Glutamatergic neuron (in vitro differentiated cells): ENCODE measurements around the gene MSLN. TPM values are rescaled to one million over a fixed set of nuclear protein-coding genes. Genes with fewer than 3 reads are reported as not detected.

Experiments
- DNase-seq: peaks from one replicate; pipeline ENCODE4 v3.0.0; 2022
- H3K27ac Mint-ChIP-seq: one replicate; pipeline ENCODE4 v1.8.0; 2020; ENCODE audit warnings: mild to moderate bottlenecking, mixed read lengths, inconsistent platforms; ENCODE audit not compliant: unreplicated experiment
- H3K27me3 Mint-ChIP-seq: one replicate; pipeline ENCODE4 v1.8.0; 2020; ENCODE audit warnings: mild to moderate bottlenecking, moderate library complexity, mixed read lengths, inconsistent platforms; ENCODE audit not compliant: unreplicated experiment
- H3K36me3 Mint-ChIP-seq: one replicate; pipeline ENCODE4 v1.8.0; 2020; ENCODE audit warnings: mild to moderate bottlenecking, mixed read lengths, inconsistent platforms; ENCODE audit not compliant: unreplicated experiment
- H3K4me1 Mint-ChIP-seq: one replicate; pipeline ENCODE4 v1.8.0; 2020; ENCODE audit warnings: mild to moderate bottlenecking, low read depth, mixed read lengths, inconsistent platforms; ENCODE audit not compliant: unreplicated experiment
- H3K4me3 Mint-ChIP-seq: one replicate; pipeline ENCODE4 v1.8.0; 2020; ENCODE audit warnings: mild to moderate bottlenecking, mixed read lengths, inconsistent platforms; ENCODE audit not compliant: unreplicated experiment
- H3K9me3 Mint-ChIP-seq: one replicate; pipeline ENCODE4 v1.8.0; 2020; ENCODE audit warnings: mild to moderate bottlenecking, moderate library complexity, mixed read lengths, inconsistent platforms; ENCODE audit not compliant: unreplicated experiment
- total RNA-seq: library from RNA; stranded (reverse); fragmentation: NEBNext Ultra II Directional; extraction: Animal tissue kit (Norgen Biotek cat#: 25700); gene quantifications from one replicate; pipeline ENCODE4 v1.2.1, GENCODE V29; 2021; ENCODE audit not compliant: unreplicated experiment
- TF ChIP-seq, protein P1 (sequence below): fragments of 200-600 bp; sonication (generic); IDR thresholded peaks from one replicate; pipeline ENCODE4 v1.5.0; 2021; ENCODE audit not compliant: partially characterized antibody, unreplicated experiment

MSLN gene
- total RNA-seq, 1 donor from 2014 or later: not detected

DNA sequence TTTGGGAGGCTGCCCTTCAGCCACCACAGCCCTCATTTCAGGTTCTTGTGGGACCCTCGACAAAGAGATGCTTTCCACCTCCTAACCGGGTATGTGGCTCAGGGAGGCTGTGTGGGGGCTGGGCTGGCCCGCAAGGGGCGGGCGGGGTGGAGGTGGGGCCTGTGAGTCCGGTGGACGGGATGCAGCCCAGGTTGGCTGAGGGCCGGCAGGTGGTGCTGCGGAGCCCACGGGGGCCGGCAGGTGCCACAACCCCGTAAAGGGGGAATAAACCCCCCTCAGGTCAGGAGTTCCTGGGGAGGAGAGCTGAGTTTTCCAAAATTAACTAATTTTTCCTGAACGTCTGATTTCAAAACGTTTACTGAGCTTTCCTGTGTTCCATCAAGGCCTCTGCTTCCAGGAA, 14.8 kb upstream of the MSLN start:
- H3K36me3 Mint-ChIP-seq: no peaks in the 10 kb centered on the region
- H3K4me1 Mint-ChIP-seq: no peaks in the 10 kb centered on the region
- peaks cover 1% of the 10 kb centered on the region for H3K9me3 Mint-ChIP-seq
- H3K27ac Mint-ChIP-seq: no peak overlapping the region
- DNase-seq: no peak
- TF ChIP-seq, protein P1, sequence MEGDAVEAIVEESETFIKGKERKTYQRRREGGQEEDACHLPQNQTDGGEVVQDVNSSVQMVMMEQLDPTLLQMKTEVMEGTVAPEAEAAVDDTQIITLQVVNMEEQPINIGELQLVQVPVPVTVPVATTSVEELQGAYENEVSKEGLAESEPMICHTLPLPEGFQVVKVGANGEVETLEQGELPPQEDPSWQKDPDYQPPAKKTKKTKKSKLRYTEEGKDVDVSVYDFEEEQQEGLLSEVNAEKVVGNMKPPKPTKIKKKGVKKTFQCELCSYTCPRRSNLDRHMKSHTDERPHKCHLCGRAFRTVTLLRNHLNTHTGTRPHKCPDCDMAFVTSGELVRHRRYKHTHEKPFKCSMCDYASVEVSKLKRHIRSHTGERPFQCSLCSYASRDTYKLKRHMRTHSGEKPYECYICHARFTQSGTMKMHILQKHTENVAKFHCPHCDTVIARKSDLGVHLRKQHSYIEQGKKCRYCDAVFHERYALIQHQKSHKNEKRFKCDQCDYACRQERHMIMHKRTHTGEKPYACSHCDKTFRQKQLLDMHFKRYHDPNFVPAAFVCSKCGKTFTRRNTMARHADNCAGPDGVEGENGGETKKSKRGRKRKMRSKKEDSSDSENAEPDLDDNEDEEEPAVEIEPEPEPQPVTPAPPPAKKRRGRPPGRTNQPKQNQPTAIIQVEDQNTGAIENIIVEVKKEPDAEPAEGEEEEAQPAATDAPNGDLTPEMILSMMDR: peak; percentile 12
- no peaks in the 10 kb centered on the region for H3K27me3 Mint-ChIP-seq
- H3K4me3 Mint-ChIP-seq: no peak overlapping the region

DNA sequence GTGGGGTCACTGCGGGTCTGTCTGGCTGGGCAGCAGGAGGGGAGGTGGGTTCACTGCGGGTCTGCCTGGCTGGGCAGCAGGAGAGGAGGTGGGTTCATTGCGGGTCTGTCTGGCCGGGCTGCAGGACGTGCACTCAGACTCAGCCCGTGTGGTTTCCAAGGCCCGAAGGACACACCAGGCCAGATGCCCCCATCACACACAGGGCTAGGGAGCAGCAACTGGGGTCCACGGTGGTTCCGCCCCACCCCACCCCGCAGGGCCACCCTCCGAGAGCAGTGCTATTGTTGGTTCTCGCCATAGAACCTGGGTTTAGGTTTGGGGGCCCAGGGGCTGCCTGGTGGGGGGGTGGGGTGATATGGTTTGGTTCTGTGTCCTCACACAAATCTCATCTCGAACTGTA, 13.9 kb upstream of the MSLN start:
- Mint-ChIP-seq H3K36me3 (no peaks in the 10 kb centered on the region), H3K4me1 (peaks cover 6% of the 10 kb centered on the region), H3K27ac (no peak overlapping the region), H3K27me3 (peaks cover 3% of the 10 kb centered on the region), H3K4me3 (no peak overlapping the region), H3K9me3 (no peaks in the 10 kb centered on the region)
- DNase-seq: no peak
- TF ChIP-seq, protein P1: no peak

DNA sequence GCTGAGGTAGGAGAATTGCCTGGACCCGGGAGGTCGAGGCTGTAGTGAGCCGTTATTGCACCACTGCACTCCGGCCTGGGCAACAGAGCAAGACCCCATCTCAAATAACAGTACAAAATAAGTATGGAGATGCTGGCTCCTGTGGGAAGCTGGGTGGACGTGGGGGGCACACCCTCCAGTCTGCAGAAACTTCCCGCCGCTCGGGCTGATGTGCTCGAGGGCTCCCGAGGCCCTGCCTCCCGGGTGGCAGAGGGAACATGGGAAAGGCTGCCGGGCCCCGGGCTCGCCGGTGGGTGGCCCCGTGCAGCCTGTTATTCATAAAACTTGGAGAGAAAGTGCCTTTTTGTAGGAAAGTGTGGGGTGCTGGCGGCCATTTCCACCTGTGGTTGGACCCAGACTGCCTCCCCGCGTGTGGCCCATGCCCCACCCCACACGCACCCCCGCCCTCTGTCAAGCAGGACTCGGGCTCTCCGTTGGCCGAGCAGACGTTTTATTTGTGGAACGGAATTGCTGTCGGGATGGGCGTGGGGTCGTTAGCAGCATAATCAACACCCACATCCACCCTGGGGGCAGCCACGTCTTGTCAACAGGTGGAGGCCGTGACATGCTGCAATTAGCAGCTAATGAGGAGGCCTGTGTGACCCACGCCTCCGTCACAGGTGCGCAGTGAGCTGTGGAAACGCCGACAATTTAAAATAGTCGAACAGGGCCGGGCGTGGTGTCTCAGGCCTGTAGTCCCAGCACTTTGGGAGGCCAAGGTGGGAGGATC, 12.4 kb upstream of the MSLN start:
- no peak overlapping the region for H3K4me3 Mint-ChIP-seq
- H3K27ac Mint-ChIP-seq: no peak overlapping the region
- TF ChIP-seq, protein P1: no peak
- peaks cover 3% of the 10 kb centered on the region for H3K27me3 Mint-ChIP-seq
- H3K9me3 Mint-ChIP-seq: peaks cover 5% of the 10 kb centered on the region
- no peaks in the 10 kb centered on the region for H3K36me3 Mint-ChIP-seq
- peaks cover 13% of the 10 kb centered on the region for H3K4me1 Mint-ChIP-seq
- no peak for DNase-seq

DNA sequence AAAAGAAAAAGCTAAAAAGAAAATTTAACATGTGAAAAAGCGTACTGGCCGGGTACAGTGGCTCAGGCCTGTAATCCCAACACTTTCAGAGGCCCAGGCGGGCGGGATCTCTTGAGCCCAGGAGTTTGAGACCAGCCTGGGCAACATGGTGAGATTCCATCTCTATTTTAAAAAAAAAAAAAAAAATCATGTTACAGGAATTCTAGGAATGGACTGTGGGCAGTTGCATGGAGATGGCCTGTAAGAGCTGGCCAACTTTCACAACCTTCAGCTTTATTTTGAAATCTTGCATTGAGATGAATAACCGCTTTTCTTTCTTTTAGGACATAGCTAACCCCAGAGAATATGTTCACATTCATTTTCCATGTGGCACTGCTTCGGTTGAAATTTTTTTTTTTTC, 11.5 kb upstream of the MSLN start:
- H3K36me3 Mint-ChIP-seq: no peaks in the 10 kb centered on the region
- TF ChIP-seq, protein P1: no peak
- no peak for DNase-seq
- H3K9me3 Mint-ChIP-seq: peaks cover 5% of the 10 kb centered on the region
- H3K27ac Mint-ChIP-seq: no peak overlapping the region
- no peak overlapping the region for H3K4me3 Mint-ChIP-seq
- peaks cover 13% of the 10 kb centered on the region for H3K4me1 Mint-ChIP-seq
- peaks cover 3% of the 10 kb centered on the region for H3K27me3 Mint-ChIP-seq

DNA sequence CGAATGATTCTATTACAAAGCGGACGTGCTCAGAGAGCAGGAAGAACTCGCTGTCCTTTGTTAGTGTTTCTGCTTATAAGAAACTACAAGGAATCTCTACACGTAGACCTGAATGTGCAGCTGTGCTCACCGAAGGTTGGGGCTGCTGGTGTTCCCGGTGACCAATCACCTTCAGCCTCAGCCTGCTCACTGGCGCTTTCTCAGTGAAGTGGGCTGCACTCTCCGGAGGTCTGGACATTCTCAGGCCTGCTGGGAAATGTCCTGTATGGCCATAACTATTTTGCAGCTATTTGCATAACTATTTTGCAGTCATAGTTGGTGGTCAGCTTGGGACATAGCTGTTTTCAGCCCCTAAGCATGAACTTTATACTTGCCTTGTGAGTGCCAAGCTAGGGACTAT, 10.0 kb upstream of the MSLN start:
- H3K36me3 Mint-ChIP-seq: no peaks in the 10 kb centered on the region

More for the DNA sequence above, 10.0 kb upstream of the MSLN start:
- no peak overlapping the region for H3K4me3 Mint-ChIP-seq
- TF ChIP-seq, protein P1: no peak
- H3K4me1 Mint-ChIP-seq: peaks cover 13% of the 10 kb centered on the region
- peaks cover 3% of the 10 kb centered on the region for H3K27me3 Mint-ChIP-seq
- DNase-seq: no peak
- H3K9me3 Mint-ChIP-seq: peaks cover 5% of the 10 kb centered on the region
- H3K27ac Mint-ChIP-seq: no peak overlapping the region
